Measurements from ENCODE around the gene ZP1.

DNA sequence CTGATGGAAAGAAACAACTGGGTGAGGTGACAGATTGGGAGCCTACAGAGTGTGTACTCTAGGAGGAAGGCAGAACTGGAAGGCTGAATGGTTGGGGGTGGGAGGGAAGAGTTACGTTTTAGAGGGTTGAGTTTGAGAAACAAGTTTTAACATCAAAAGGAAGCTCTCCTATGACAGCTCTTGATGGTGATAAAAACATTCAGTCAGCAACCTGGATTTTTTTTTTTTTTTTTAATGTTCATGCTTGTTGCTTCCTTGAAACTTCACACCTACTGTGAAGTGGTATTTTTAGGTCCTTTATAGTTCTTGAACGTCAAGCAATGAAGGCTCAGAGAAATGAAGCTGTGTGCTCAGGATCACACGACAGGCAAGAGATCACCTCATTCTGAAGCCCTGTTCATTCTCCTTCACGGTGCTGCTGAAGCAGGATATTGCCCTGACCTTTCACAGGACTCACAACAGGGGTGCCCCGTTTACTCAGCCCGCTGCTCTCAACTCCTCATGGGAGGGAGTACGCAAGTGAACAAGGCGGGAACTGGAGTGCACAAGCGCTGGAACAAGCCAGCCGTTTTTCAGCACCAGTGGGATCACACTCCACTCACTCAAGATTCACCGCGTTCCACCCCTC is 45.0 kb downstream of the ZP1 start:
- TF ChIP-seq YY1 (IDR thresholded peaks at IDR 0.05; ENCODE audit: insufficient read depth, insufficient read length) (no peak), ZNF274 (IDR thresholded peaks at IDR 0.05; ENCODE audit: low read depth, low read length) (no peak)
